ENCODE measurements around the gene MCRIP1.
A peak's percentile ranks its signal among the peaks of the same experiment; 100 is the strongest.

The MCRIP1 gene

DNA sequence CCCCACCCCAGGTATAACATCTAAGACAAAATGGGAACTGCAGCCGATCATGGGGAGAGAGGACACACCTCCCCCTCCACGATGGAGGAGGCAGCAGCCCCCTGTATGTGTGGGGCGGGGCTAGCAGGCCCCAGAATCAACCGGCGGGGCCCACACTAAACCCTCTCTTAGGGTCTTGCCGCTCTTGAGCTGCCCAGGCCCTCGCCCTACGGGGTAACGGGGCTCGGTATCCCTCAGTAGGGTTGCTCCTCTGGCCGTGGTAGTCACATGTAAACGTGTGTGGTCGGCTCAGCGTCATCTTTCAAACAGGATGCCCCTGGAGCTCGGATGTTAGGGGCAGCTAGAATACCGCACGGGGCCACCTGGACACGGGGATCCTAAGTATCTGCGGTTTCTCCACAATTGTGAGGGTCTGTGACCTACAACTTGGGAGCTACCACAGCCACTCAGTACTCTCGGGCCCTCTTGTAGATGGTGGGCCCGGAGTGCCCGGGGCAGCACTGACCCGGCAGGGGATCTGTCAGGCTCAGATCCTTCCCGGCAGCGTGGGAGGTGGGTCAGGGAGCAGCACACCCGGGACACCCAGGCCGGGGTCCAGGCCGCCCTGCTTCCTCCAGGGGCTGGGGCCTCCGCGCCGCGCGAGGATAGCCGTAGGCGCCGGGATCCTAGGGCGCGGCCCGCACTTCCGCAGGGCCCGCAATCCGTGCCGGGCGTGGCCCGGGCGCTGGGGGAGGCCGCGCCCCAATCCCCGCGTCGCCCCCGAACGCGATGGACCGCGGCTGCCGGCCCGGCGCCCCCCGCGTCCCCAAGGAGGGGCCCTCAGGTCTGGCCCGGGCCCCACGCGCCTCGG, 37.3 kb upstream of the MCRIP1 start:
- peak overlapping the region; percentile 93 for H3K27ac ChIP-seq (replicated peaks)

GRCh38 chr17:81869221-81870130, 36.4 kb upstream of the MCRIP1 start:
- DNase-seq (ENCODE audit: low read depth in 1 of 2, low spot score in 1 of 2) = peak in 1 of 2 experiments; percentile 38
- no peaks in the 10 kb centered on the region for H3K27me3 ChIP-seq (ENCODE audit: insufficient read depth, poor library complexity, severe bottlenecking)
- no peak for TF ChIP-seq REST (IDR thresholded peaks at IDR 0.05; ENCODE audit: insufficient replicate concordance, low read depth)
- no peak for TF ChIP-seq SPI1 (IDR thresholded peaks at IDR 0.05; ENCODE audit: borderline replicate concordance, low read depth)
- TF ChIP-seq GABPA (IDR thresholded peaks at IDR 0.05; ENCODE audit: low read depth) = 0 out of 2 replicates have a peak, but pooled peaks have one; percentile 25
- peak; percentile 55 for TF ChIP-seq CTCF (IDR thresholded peaks at IDR 0.05; ENCODE audit: insufficient read depth, low read length)
- TF ChIP-seq POLR2AphosphoS5 (IDR thresholded peaks at IDR 0.05; ENCODE audit: low read depth) = peak; percentile 65; the same call in 1 of the 2 replicates
- peak overlapping the region; percentile 87 for H3K4me3 ChIP-seq (replicated peaks; ENCODE audit: insufficient read depth, low read length)
- peak overlapping the region; percentile 93 for H3K27ac ChIP-seq (replicated peaks)

More for the DNA sequence above, 37.3 kb upstream of the MCRIP1 start:
- Histone ChIP-seq H3K27me3 (ENCODE audit: insufficient read depth, poor library complexity, severe bottlenecking) (no peaks in the 10 kb centered on the region), H3K4me3 (replicated peaks; ENCODE audit: insufficient read depth, low read length) (peak overlapping the region; percentile 87)
- DNase-seq (ENCODE audit: low read depth in 1 of 2, low spot score in 1 of 2) = peak in 1 of 2 experiments; percentile 39
- TF ChIP-seq REST (IDR thresholded peaks at IDR 0.05; ENCODE audit: insufficient replicate concordance, low read depth) (no peak), CTCF (IDR thresholded peaks at IDR 0.05; ENCODE audit: insufficient read depth, low read length) (no peak), SPI1 (IDR thresholded peaks at IDR 0.05; ENCODE audit: borderline replicate concordance, low read depth) (peak; percentile 26; the same call in 1 of the 2 replicates), POLR2AphosphoS5 (IDR thresholded peaks at IDR 0.05; ENCODE audit: low read depth) (peak; percentile 46; the same call in 1 of the 2 replicates), GABPA (IDR thresholded peaks at IDR 0.05; ENCODE audit: low read depth) (no peak)

DNA sequence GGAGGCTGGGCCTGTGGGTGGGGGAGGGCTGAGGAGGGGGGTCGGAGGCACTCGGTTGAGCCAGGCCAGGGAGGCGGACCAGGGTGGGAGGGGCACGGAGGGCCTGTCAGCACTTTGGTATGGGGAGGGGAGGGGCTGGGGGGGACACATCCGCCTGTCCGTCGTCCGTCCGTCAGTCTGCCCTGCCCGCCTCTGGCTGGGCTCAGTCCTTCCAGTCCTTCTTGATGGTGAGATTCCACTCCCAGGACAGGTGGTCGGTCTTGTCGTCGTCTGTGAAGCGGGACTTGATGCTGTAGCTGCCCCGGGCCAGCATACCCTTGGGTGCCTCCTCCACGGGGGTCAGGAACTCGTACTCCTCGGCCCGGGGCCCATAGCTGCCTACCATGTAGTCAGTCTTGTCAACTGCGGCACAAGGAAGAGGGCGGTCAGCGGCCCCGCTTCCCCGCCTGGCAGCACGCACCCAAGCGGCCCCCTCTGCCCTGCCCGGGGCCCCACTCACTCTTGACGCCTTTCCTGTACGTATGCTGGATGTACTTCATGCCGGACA, 35.7 kb upstream of the MCRIP1 start:
- H3K27me3 ChIP-seq (ENCODE audit: insufficient read depth, poor library complexity, severe bottlenecking) = no peaks in the 10 kb centered on the region
- peak overlapping the region; percentile 87 for H3K4me3 ChIP-seq (replicated peaks; ENCODE audit: insufficient read depth, low read length)
- peak overlapping the region; percentile 93 for H3K27ac ChIP-seq (replicated peaks)
- no peak for TF ChIP-seq REST (IDR thresholded peaks at IDR 0.05; ENCODE audit: insufficient replicate concordance, low read depth)
- no peak for TF ChIP-seq CTCF (IDR thresholded peaks at IDR 0.05; ENCODE audit: insufficient read depth, low read length)
- TF ChIP-seq POLR2AphosphoS5 (IDR thresholded peaks at IDR 0.05; ENCODE audit: low read depth) = no peak; the same call in 1 of the 2 replicates
- DNase-seq (ENCODE audit: low read depth in 1 of 2, low spot score in 1 of 2) = peak in 1 of 2 experiments; percentile 33
